Measurements from ENCODE around the gene PLAAT5. TPM values are rescaled to one million over a fixed set of nuclear protein-coding genes. Genes with fewer than 3 reads are reported as not detected.
A peak's percentile ranks its signal among the peaks of the same experiment; 100 is the strongest.

PLAAT5 gene
- total RNA-seq, 1 experiment from 2014 or later, result 8.5 TPM

DNA sequence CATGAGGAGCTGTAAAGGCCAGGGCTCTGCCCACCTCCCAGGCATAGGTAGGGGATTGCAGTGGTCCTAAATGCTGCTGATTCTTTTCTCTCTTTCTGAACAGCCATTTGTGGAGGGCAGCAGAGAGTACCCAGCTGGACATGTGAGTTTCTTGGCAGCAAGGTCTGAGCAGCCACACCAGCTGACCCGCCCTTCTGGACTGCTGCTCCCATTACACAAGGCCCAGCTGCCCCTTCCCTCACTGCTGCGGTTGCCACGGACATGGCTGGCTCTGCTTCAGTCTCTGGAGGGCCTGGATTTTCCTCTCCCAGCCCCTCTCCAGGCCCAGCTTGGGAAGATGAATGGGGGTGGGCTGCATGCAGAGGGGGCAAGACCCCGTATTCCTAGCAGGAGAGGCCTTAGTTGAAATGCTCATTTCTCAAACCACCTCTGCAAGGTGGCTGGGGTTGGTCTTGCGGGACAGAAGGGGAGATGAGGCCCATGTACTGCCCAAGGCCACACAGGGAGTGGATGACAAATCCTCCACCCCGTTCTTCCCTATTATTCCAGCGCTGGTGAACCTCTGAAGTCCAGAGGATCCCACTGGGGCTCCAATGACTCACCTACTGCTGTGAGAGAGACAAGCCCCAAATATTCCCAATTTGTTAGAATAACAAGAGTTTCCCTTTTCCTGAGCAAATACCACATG lies 19.5 kb upstream of the PLAAT5 start:
- DNase-seq, result no peak
- Histone ChIP-seq H3T11ph (ENCODE audit: low read length) (no peak overlapping the region), H3K79me2 (ENCODE audit: insufficient read depth, low read length) (no peaks in the 10 kb centered on the region), H4K8ac (replicated peaks; ENCODE audit: insufficient read length, low read depth, low read length) (no peak overlapping the region), H2BK12ac (ENCODE audit: insufficient read length, low read depth, low read length) (no peak overlapping the region), H3K23me2 (ENCODE audit: insufficient read length, low read depth, low read length, poor library complexity, severe bottlenecking) (no peaks in the 10 kb centered on the region), H3K18ac (ENCODE audit: insufficient read length, low read depth, low read length) (peak overlapping the region; percentile 23), H3K4ac (ENCODE audit: low read depth, low read length) (no peak overlapping the region), H2AK5ac (ENCODE audit: insufficient read length, low read length) (no peak overlapping the region), H4K5ac (ENCODE audit: insufficient read length, low read depth, low read length) (no peak overlapping the region), H2BK20ac (ENCODE audit: low read depth, low read length, poor library complexity, severe bottlenecking) (no peak overlapping the region), H3K27me3 (ENCODE audit: insufficient read depth, low read length) (no peaks in the 10 kb centered on the region), H3K9me3 (ENCODE audit: control insufficient read depth, low read depth, low read length) (no peaks in the 10 kb centered on the region), H3K9ac (ENCODE audit: extremely low read depth, insufficient read length, low read length) (no peak overlapping the region), H3K79me1 (ENCODE audit: insufficient read depth, low read depth, low read length, poor library complexity, severe bottlenecking) (no peaks in the 10 kb centered on the region), H3K4me2 (ENCODE audit: insufficient read depth, insufficient read length, low read length) (no peak overlapping the region), H4K20me1 (ENCODE audit: control insufficient read depth, insufficient read depth, insufficient read length) (no peaks in the 10 kb centered on the region), H3K56ac (ENCODE audit: insufficient read length, low read depth, low read length) (no peak overlapping the region), H2BK5ac (ENCODE audit: insufficient read length, low read length) (no peak overlapping the region), H3K27ac (ENCODE audit: insufficient read length, low read depth, low read length) (no peak overlapping the region), H2BK15ac (ENCODE audit: low read depth, low read length) (no peak overlapping the region), H2BK120ac (ENCODE audit: low read depth, low read length, poor library complexity, severe bottlenecking) (no peak overlapping the region), H3K4me1 (ENCODE audit: insufficient read depth, low read length) (peaks cover 4% of the 10 kb centered on the region; the same call in 1 of the 2 replicates), H2AFZ (ENCODE audit: low read length) (no peak overlapping the region), H4K91ac (ENCODE audit: insufficient read length, low read depth, low read length) (no peak overlapping the region), H3K23ac (ENCODE audit: insufficient read length, low read depth, low read length) (no peak overlapping the region), H3K14ac (ENCODE audit: insufficient read depth, low read length) (0 out of 2 replicates have a peak overlapping the region, but pooled peaks have one; percentile 18)
- H3K27me3 Mint-ChIP-seq (ENCODE audit: low read depth), result no peaks in the 10 kb centered on the region; the same call in 1 of the 2 replicates
- no peaks in the 10 kb centered on the region for H3K36me3 Mint-ChIP-seq (ENCODE audit: insufficient read depth in 1 of 3, low read depth in 3 of 3)
- TF ChIP-seq, protein P1, sequence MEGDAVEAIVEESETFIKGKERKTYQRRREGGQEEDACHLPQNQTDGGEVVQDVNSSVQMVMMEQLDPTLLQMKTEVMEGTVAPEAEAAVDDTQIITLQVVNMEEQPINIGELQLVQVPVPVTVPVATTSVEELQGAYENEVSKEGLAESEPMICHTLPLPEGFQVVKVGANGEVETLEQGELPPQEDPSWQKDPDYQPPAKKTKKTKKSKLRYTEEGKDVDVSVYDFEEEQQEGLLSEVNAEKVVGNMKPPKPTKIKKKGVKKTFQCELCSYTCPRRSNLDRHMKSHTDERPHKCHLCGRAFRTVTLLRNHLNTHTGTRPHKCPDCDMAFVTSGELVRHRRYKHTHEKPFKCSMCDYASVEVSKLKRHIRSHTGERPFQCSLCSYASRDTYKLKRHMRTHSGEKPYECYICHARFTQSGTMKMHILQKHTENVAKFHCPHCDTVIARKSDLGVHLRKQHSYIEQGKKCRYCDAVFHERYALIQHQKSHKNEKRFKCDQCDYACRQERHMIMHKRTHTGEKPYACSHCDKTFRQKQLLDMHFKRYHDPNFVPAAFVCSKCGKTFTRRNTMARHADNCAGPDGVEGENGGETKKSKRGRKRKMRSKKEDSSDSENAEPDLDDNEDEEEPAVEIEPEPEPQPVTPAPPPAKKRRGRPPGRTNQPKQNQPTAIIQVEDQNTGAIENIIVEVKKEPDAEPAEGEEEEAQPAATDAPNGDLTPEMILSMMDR (conservative IDR thresholded peaks at IDR 0.05), result no peak
- no CpG with 5 or more reads among the region's 7 CpGs for WGBS (ENCODE audit: extremely low coverage, insufficient read length, low lambda C conversion rate)
- peak overlapping the region in 1 of 3 experiments; percentile 55; a peak in 1 of 7 replicates for H3K27ac Mint-ChIP-seq
- H3K9me3 Mint-ChIP-seq, result no peaks in the 10 kb centered on the region
- H3K4me1 Mint-ChIP-seq, result peaks cover 35 to 38% of the 10 kb centered on the region in 2 experiments
- H3K4me3 Mint-ChIP-seq, result no peak overlapping the region
